Hippocampal formation (tissue), 2 donors: Measurements from ENCODE around the gene SIGLEC15.
"Not testable (repeated sequence)": the region's sequence is repeated elsewhere in the genome, so short reads cannot be mapped to it uniquely, and the experiment has no call there.

Source experiments
- DNase-seq, 2 donors: peaks; one replicate each; lab custom pipeline; 2025; lab: John Stamatoyannopoulos, UW

SIGLEC15 gene

GRCh38 chr18:45825258-45826044 lies at the start of gene SIGLEC15:
SIGLEC15 (plus strand) TSS chr18:45825675; CDS start chr18:45825729, 54 bp downstream.
- no peak for DNase-seq

GRCh38 chr18:45775743-45776142 lies 49.7 kb upstream of the SIGLEC15 start:
- DNase-seq, result no peak

GRCh38 chr18:45777393-45777792 lies 48.1 kb upstream of the SIGLEC15 start:
- no peak for DNase-seq

GRCh38 chr18:45780568-45780967 lies 44.9 kb upstream of the SIGLEC15 start:
- DNase-seq, result no peak

- no peak for DNase-seq
Measured at GRCh38 chr18:45782662-45783061, 42.8 kb upstream of the SIGLEC15 start.

- DNase-seq, result no peak
Measured at GRCh38 chr18:45783097-45784075, 42.1 kb upstream of the SIGLEC15 start.

GRCh38 chr18:45785134-45785533 lies 40.3 kb upstream of the SIGLEC15 start:
- no peak for DNase-seq

- DNase-seq, result no peak
Measured at GRCh38 chr18:45786941-45787340, 38.5 kb upstream of the SIGLEC15 start.

- DNase-seq, result no peak
Measured at GRCh38 chr18:45787346-45787745, 38.1 kb upstream of the SIGLEC15 start.

- no peak for DNase-seq
Measured at GRCh38 chr18:45788861-45789260, 36.6 kb upstream of the SIGLEC15 start.

GRCh38 chr18:45792506-45793263 lies 32.8 kb upstream of the SIGLEC15 start:
- no peak for DNase-seq

- no peak for DNase-seq
Measured at GRCh38 chr18:45793264-45793965, 32.1 kb upstream of the SIGLEC15 start.

- DNase-seq, result no peak
Measured at GRCh38 chr18:45801416-45802004, 24.0 kb upstream of the SIGLEC15 start.

GRCh38 chr18:45802814-45803492 lies 22.5 kb upstream of the SIGLEC15 start:
- DNase-seq, result no peak

GRCh38 chr18:45805551-45805950 lies 19.9 kb upstream of the SIGLEC15 start:
- DNase-seq, result no peak

GRCh38 chr18:45806226-45806625 lies 19.2 kb upstream of the SIGLEC15 start:
- no peak for DNase-seq

GRCh38 chr18:45807144-45807543 lies 18.3 kb upstream of the SIGLEC15 start:
- DNase-seq, result not testable (repeated sequence)

- DNase-seq, result not testable (repeated sequence)
Measured at GRCh38 chr18:45814733-45815132, 10.7 kb upstream of the SIGLEC15 start.

GRCh38 chr18:45817543-45817942 lies 7.9 kb upstream of the SIGLEC15 start:
- DNase-seq, result no peak

GRCh38 chr18:45818765-45819164 lies 6.7 kb upstream of the SIGLEC15 start:
- not testable (repeated sequence) for DNase-seq
